WTC11 (cell line): ENCODE results near the gene RNF145.

Source experiments
- CREM ChIP-seq: sonication (generic); formaldehyde crosslinking; IDR thresholded peaks from 2 replicates; pipeline ENCODE4 v1.8.1; 2022; ENCODE audit warnings: mild to moderate bottlenecking, missing genetic modification reagents, moderate library complexity
- ELF4 ChIP-seq: sonication (generic); formaldehyde crosslinking; IDR thresholded peaks from 2 replicates; pipeline ENCODE4 v1.8.1; 2022; ENCODE audit warnings: low read depth, mild to moderate bottlenecking, moderate library complexity, missing genetic modification reagents
- ESRRA ChIP-seq: sonication (generic); formaldehyde crosslinking; IDR thresholded peaks from 2 replicates; pipeline ENCODE4 v1.8.1; 2022; ENCODE audit warnings: mild to moderate bottlenecking, missing genetic modification reagents, borderline replicate concordance
- JUN ChIP-seq: sonication (generic); formaldehyde crosslinking; IDR thresholded peaks from 2 replicates; pipeline ENCODE4 v1.8.0; 2023; ENCODE audit warnings: mild to moderate bottlenecking, missing genetic modification reagents
- RELA ChIP-seq: sonication (generic); formaldehyde crosslinking; IDR thresholded peaks from 2 replicates; pipeline ENCODE4 v1.8.1; 2022; ENCODE audit warnings: missing genetic modification reagents, mild to moderate bottlenecking, borderline replicate concordance
- TCF7 ChIP-seq: sonication (generic); formaldehyde crosslinking; IDR thresholded peaks from 2 replicates; pipeline ENCODE4 v1.8.0; 2022; ENCODE audit warnings: mild to moderate bottlenecking, low read depth, missing genetic modification reagents, moderate library complexity
- TF ChIP-seq, protein P1 (sequence below): fragments of 200-600 bp; IDR thresholded peaks from 2 replicates; pipeline ENCODE4 v1.8.0; 2022; ENCODE audit warnings: antibody characterized with exemption
- TF ChIP-seq, protein P2 (sequence below): sonication (generic); formaldehyde crosslinking; IDR thresholded peaks from 2 replicates; pipeline ENCODE4 v1.8.0; 2022; ENCODE audit warnings: mild to moderate bottlenecking, missing genetic modification reagents
- TF ChIP-seq, protein P3 (sequence below): sonication (generic); formaldehyde crosslinking; IDR thresholded peaks from 2 replicates; pipeline ENCODE4 v1.8.0; 2022; ENCODE audit warnings: mild to moderate bottlenecking, missing genetic modification reagents
- TF ChIP-seq, protein P4 (sequence below): sonication (generic); formaldehyde crosslinking; IDR thresholded peaks from 2 replicates; pipeline ENCODE4 v1.8.1; 2023; ENCODE audit warnings: mild to moderate bottlenecking, missing genetic modification reagents, moderate library complexity

DNA sequence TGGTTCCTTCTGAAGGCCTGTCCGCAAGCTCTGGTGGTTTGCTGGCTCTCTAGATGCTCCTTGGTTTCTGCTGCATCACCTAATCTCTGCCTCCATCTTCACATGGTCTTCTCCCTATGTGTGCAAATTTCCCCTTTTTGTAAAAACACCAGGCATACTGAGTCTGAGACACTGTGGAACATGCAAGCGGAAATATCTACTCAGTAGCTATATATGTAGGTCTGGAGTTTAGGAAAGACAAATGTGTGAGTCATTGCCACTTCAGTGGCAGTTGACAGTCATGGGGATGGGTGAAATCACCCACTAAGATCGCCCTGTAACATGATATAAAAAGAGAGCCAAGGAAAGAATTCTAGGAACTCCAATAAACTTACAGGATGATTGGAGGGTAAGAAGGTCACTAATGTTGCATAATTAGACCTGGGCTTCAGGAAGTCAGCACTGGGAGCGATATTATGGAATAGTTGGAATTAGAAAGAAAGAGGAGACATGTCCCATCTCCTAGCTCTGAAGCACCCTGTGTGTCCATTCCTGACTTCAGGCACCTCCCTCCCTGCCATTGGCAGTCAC is 31.0 kb upstream of the RNF145 start:
- TF ChIP-seq CREM (CRISPR knock-in tag) (no peak), ESRRA (CRISPR knock-in tag) (no peak), TCF7 (no peak), RELA (no peak), JUN (CRISPR knock-in tag) (no peak), ELF4 (CRISPR knock-in tag) (no peak)
- TF ChIP-seq, protein P1, sequence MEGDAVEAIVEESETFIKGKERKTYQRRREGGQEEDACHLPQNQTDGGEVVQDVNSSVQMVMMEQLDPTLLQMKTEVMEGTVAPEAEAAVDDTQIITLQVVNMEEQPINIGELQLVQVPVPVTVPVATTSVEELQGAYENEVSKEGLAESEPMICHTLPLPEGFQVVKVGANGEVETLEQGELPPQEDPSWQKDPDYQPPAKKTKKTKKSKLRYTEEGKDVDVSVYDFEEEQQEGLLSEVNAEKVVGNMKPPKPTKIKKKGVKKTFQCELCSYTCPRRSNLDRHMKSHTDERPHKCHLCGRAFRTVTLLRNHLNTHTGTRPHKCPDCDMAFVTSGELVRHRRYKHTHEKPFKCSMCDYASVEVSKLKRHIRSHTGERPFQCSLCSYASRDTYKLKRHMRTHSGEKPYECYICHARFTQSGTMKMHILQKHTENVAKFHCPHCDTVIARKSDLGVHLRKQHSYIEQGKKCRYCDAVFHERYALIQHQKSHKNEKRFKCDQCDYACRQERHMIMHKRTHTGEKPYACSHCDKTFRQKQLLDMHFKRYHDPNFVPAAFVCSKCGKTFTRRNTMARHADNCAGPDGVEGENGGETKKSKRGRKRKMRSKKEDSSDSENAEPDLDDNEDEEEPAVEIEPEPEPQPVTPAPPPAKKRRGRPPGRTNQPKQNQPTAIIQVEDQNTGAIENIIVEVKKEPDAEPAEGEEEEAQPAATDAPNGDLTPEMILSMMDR: no peak
- TF ChIP-seq, protein P2, sequence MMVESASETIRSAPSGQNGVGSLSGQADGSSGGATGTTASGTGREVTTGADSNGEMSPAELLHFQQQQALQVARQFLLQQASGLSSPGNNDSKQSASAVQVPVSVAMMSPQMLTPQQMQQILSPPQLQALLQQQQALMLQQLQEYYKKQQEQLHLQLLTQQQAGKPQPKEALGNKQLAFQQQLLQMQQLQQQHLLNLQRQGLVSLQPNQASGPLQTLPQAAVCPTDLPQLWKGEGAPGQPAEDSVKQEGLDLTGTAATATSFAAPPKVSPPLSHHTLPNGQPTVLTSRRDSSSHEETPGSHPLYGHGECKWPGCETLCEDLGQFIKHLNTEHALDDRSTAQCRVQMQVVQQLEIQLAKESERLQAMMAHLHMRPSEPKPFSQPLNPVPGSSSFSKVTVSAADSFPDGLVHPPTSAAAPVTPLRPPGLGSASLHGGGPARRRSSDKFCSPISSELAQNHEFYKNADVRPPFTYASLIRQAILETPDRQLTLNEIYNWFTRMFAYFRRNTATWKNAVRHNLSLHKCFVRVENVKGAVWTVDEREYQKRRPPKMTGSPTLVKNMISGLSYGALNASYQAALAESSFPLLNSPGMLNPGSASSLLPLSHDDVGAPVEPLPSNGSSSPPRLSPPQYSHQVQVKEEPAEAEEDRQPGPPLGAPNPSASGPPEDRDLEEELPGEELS (CRISPR knock-in tag): no peak
- TF ChIP-seq, protein P3, sequence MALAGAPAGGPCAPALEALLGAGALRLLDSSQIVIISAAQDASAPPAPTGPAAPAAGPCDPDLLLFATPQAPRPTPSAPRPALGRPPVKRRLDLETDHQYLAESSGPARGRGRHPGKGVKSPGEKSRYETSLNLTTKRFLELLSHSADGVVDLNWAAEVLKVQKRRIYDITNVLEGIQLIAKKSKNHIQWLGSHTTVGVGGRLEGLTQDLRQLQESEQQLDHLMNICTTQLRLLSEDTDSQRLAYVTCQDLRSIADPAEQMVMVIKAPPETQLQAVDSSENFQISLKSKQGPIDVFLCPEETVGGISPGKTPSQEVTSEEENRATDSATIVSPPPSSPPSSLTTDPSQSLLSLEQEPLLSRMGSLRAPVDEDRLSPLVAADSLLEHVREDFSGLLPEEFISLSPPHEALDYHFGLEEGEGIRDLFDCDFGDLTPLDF: no peak
- TF ChIP-seq, protein P4, sequence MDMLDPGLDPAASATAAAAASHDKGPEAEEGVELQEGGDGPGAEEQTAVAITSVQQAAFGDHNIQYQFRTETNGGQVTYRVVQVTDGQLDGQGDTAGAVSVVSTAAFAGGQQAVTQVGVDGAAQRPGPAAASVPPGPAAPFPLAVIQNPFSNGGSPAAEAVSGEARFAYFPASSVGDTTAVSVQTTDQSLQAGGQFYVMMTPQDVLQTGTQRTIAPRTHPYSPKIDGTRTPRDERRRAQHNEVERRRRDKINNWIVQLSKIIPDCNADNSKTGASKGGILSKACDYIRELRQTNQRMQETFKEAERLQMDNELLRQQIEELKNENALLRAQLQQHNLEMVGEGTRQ (CRISPR knock-in tag): no peak
